Central memory CD4-positive, alpha-beta T cell (primary cell): Measurements from ENCODE around the gene PANK4.
"Not testable (repeated sequence)": the region's sequence is repeated elsewhere in the genome, so short reads cannot be mapped to it uniquely, and the experiment has no call there.

Experiments
- DNase-seq: peaks from one replicate; pipeline ENCODE4 v3.0.0; 2022

The PANK4 gene

DNA sequence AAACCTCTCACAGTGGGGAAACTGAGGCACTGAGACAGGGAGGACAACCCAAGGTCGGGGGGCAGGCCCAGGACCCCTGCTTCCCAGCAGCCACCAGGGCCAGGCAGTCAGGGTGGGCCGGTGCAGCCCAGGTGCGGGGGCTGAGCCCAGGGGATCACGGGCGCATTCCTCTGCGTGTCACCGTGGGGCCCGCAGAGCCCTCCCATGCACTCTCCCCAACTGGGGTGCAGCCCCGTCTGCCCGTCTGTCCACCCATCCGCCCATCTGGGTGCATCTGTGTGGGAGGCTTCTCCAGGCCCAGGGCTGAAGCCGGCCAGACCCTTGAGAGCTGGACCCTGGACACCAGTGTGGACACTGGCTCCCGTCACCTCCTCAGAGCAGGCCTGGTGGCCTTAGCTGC lies 53.2 kb downstream of the PANK4 start:
- DNase-seq, result no peak

DNA sequence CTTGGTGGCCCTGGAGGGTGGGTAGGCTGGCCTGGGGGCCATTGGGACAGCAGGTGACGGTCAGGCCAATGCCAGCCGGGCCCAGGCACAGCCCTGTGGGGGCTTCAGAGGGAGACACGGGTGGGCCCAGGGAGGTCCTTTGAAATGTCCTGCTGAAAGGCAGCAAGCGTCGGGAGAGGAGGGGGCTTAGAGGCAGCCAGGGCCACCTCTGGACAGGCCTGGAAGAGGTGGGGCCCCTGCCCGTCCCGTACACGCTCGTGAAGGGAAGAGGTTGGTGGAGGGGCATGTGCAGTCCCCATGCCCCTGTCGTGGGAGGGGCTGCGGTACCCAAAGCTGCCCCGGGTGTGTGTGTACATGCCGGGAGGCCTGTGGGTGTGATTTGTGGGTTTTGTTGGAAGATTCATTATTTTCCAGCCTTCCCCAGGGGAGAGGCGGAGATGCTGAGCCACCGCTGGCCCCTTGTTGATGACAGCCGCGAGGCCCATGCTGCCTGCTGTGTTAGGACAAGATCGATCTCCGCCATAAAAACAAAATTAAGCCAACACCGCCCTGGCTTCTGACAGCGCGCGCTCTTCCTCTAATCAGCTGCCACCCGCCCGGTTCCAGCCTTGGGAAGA lies 53.7 kb downstream of the PANK4 start:
- DNase-seq, result no peak

DNA sequence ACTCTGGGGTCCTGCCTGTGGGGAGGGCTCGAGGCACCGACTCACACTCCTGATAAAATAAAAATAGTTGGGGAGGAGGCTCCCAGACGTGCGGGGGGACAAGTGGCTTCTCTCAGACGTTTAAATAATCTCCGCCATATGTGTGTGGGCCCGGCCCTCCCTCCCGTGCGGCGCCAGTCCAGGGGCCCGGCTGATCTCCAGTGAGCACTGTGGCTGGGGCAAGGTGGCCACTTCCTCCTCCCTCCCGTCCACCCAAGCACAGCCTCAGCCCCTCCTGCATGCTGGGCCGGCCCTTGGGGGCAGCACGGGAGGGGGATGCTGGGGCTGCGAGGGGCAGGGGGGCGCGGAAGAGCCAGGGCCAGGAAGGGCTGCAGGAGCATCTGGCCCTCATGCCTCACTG lies 54.3 kb downstream of the PANK4 start:
- no peak for DNase-seq

DNA sequence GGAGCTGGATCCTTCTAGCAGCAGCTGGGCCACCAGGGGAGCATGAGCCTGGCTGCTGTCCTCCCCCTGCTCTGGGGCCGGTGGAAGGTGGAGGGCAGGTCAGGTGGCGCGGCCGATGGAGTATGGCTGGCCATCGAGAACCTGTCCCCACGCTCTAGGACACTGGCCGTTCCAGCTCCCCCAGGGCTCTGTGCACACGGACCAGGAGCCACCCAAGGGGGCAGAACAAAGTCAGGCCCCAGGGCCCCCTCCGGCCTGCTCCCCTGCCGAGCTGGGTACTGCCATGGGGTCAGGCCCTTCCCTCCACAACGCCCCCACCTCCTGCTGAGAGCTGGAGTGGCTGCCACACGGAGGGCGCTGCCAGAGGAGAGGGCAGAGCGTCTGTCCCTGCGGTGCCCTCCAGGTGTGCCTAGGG lies 54.8 kb downstream of the PANK4 start:
- no peak for DNase-seq

DNA sequence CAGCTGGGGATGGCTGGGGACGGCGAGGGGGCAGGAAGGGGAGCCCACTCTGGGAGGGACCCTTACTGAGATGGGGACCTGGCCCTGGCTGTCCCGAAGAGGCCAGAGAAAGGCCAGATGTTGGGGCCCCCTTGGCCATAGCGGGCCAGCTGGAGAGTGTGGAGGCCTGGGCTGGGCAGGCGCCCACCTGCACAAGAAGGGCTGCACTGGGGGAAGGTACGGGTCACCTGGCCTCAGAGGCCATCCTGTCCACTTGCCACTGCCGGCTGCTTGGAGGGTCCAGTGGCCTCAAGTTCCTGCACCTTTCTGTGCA lies 55.3 kb downstream of the PANK4 start:
- no peak for DNase-seq

DNA sequence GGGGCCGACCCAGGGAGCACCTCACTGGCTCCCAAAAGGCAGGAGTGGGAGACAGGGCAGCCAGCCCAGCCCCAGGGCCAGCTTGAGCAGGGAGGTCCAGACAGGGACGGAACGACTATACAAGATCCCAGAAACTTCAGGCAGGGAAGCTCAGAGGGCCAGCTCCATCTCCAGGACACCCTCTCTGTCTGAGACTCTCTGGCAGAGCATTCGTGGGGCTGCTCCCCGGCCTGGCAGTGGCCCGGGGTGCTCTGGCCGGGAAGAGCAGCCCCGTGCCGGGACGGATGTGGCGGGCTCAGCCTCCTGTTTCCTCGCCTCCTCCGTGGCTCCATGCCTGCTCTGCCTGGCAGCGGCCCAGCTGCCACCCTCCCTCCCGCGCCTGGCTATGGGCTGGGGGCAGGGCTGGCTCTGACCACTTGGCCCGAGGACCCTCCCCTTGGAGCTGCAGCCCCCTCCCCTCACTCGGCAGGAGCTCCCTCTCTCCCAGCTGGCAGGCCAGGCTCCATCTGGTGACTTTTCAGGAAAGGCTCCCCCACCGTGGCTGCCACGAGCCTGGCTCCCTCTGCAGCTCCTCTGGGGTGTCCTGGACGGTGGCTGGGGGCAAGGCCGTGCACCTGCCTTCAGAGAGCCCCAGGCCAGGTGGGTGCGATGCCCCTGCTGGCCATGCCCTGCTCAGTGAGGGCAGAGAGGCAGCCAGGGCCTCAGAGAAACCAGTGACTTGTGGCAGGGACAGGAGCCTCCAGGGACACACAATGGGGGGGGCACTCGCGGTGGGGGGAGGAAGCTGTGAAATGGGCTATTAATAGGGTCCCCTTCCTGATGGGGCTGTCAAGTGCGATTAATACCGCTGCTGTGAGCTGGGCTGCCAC lies 55.9 kb downstream of the PANK4 start:
- DNase-seq, result no peak

DNA sequence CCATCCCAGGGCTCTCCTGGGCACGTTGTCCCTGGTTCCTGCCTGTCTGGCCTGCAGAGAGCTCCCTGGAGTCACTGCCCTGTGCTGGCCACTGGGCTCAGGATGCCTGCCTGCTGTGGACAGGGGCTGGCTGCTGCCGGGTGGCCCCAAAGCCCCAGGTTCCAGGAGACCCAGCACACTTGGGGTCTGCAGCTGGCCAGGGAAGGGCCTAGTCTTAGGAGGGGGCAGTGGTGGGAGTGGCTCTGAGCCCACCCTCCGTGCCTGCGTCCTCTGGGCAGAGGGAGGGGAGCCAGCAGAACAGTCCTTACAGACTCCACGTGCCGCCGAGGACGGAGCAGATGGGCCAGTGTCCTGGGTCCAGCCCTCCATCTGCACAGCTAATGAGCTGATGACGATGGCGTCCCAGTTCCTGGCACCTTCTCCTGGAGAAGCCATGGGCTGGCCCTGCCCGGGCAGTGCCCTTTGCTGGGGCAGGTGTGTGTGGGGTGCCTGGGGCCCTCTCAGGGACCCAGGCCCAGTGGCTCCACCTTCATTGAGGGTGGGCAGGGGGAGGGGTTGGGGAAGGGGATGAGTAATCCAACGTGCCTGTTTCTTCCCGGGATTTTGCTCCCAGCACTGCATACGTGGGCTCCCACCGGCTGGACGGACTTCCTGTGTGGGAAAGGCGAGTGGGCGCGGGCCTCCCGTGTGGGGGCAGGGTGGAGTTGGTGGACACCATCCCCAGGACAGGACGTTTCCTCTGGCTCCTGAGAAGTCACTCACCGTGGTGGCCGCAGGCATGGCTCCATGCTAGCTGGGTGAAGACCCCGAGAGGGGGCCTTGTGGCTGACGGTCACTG lies 57.1 kb downstream of the PANK4 start:
- DNase-seq, result no peak

DNA sequence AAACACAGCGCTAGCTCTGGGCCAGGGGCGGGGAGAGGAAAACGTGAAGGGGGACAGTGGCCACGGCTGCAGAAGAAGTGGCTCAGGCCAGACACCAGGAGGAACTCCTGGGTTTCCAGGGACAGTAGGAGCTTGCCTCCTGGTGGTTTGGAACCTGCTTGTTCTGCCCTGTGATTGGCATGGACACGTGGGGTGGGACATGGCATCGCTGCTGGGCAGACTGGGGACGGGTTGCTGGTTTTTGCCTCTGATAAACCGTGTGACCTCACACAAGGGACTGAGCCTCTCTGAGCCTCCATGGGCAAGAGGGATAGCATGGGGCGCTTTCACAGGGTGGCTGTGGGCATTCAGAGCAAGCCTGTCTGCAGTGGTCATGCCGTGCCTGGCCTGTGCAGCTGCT lies 57.9 kb downstream of the PANK4 start:
- no peak for DNase-seq

DNA sequence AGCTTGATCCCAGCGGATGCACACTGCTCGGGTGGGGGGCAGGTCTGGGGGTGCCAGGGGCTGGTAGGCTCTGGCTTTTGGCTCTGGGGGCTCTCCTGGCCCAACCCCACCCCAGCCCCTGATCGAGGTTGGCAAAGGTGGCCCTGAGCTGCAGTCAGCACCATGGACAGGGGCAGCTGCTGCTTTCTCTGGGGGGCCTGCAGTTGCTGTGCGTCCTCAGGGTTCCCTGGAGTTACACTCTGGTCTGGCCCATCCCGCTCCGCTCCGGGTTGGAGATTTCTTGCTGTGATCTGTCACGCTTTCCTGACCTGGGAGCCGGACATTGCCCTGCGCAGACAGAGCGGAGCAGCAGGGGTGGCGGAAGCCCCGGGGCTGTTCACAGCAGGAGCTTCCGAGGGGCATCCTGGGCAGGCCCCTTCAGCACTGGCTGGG lies 58.3 kb downstream of the PANK4 start:
- peak; percentile 20 for DNase-seq

DNA sequence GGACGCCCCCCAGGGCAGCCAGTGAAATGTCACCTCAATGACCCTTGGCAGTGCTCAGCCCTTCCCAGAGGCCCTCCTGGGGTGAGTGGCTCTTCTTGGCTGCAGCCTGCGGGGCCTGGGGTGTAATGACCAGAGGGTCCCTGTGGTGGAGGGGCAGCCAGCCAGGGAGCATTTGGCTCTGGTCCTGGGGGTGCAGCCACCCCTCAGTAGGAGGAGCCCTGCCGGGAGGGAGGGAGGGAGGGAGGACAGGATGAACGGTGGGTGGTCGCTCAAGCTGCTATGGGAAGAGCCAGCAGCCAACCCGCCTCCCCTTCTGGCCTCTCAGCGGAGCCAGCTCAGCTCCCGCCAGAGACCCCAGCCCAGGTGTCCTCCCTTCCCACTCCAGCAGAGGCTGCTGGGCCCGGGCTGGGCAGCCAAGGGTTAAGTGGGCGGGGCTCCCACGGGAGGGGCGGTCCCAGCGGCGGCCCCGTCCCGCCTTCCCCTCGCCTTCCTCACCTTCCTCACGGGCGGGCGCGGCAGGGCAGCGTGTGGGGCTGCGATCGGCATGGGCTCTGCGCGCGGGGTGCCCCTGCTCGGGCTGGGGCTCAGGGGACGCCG lies 59.3 kb downstream of the PANK4 start:
- DNase-seq, result no peak

DNA sequence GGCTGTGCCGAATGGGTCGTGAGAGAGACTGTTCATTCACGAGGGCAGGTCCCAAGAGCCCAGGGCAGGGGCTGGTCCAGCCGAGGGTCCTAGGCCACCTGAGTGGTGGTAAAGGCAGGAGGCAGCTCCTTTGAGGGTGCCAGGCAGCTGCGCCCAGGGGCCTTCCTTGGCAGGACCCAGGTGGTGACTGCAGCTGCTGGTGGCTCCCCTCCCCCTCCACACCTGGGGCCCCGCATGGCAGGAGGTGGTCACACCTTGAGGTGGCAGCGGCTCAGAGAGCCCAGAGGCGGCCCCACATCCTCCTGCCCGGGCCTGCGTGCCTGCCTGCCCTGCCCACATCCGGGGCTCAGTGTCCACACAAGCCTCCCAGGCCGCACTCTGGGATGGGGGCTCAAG lies 60.1 kb downstream of the PANK4 start:
- DNase-seq, result no peak

DNA sequence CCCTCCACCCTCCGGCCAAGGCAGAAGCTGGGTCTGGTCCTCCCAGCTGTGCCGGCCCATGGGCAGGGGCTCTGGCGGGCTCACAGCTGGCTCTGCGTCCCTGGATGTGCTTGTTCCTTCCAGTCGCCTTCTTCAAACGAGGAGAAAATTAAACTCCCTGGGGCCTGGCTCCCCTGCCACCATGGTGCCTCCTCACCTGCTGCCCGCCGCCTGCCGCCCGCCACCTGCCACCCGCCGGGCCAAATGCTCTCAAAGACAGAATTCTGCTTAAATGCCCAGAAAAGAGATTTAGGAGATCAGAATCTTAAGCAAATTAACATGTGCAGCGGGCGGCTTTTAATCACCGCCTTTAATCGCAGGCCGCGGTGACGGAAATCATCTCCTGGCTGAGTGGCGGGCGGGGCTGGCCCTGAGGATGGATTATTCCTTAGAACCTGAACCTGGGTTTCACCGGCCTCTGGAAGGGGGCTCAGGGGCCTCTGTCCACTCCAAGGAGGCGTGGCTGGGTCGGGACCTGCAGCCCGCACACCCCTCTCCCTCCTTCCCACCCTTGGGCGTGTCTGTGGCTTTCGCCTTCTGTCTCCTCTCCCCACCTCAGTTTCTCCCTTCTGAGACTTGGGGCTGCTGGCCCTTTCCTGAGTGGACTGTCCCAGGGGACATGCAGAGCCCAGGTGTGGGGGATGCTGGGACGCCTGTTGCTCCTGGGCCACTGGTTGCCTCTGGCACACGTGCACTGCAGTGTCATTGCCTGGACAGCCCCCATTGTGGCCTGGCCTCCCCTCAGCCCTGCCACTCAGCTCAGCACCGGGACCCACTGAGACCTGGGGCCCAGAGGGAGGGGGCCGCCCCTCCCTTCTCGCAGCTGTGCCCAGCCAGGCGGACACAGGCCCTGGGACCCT lies 60.8 kb downstream of the PANK4 start:
- DNase-seq, result no peak

DNA sequence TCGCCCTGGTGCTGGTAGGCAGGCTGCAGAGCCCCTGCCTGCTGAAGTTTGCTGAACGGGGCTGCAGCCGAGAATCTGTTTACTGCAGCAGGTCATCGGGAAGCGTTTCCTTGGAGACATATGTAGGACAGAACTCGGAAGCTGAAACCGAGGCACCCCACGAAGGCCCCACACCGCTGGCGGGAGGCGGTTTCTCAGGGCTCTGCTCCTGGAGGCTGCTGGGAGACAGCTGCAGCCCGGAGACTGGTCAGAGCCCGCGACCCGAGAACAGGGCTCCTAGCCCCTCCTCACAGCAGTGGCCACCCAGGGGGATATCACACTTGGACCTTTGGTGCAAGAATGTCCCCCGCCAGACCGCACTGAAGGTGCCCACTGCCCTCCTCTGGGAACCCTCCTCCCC lies 63.0 kb downstream of the PANK4 start:
- no peak for DNase-seq

DNA sequence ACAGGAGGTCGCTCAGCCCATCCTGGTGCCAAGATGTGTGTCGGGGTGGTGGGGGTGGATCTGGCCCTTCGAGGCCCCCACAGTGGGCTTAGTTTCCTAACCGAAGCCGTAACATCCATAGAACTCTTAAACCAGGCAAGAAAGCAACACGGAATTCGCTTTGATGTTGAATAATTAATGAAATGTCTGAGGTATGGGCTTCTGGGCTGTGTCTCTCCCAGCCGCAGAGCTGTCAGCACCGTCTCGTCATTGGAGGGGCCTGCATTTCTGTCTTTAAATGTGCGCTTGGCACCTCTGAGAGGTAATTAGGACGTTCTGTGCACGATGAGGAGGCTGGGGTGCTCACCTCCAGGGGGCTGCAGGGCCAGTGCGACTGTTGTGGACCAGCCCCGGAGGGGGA lies 63.6 kb downstream of the PANK4 start:
- DNase-seq, result no peak

DNA sequence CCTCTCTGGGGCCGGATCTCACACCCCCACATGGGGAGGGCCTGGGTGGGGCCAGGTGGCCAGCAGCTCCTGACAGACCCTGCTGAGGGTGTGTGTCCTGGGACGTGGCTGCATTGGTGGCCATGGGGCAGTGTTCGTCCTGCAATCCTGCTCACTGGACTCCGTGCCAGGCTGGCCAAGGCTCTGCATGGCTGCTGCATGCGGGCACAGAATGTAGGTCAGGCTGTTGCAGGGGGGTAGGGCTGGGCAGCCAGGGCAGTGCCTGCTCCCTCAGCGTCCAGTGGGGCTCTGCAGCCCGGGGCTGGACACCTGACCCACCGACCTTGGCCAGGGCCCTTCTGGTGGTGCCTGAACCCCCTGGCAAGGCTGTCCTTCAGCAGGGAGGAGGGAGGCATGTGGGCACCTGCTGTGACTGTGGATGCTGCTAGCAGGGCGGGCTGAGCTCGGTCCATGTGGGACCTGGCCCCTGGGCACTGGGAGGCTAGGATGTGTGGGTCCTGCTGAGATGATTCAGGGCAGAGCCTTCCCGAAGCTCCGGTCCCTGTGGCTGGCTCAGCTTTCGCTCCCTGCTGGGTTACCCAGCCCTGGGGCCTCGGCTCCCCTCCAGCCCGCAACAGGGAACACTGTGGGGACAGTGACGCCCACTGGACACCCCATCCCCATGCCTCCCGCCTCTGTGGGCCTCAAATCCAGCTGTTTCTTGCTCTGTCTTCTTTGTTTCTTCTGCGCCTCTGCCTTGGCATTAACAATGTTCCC lies 65.2 kb downstream of the PANK4 start:
- DNase-seq, result no peak

DNA sequence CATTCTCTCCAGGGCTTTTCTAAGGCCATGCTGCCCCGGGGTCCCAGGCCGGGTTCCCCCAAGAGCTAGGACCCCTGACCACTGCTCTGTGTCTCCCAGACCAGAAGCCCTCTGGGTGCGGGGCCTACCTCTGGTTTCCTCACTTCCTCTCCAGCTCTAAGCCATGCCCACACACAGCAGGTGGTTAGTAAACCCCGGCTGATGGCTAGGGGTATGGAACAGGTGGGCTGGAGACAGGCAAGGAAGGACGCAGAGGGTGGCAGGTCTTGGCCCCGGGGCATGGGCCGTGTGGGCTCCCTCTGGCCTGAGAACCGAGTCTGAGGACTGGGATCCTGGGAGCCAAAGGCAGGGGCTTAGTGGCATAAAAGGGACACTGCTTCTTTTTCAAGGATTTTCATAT lies 66.2 kb downstream of the PANK4 start:
- DNase-seq, result no peak

DNA sequence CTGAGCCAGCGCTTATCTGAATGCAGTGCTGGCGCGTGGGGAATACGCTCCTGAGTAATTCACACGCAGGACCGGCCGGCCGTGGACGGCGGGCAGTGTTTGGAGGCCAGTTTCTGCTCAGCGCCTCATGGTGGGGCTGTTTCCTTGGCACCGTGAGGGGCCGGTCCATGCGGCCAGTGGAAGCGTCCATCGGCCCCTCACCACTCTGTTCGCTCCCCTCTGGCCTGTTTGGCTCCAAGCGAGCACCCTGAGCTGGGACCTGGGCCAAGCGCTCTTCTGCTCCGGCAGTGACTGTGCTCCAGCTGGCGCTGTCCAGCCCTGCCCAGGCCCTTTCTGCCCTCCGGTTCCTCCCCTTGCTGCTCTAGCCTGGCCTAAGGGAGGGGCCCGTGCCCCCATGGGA lies 66.6 kb downstream of the PANK4 start:
- no peak for DNase-seq

DNA sequence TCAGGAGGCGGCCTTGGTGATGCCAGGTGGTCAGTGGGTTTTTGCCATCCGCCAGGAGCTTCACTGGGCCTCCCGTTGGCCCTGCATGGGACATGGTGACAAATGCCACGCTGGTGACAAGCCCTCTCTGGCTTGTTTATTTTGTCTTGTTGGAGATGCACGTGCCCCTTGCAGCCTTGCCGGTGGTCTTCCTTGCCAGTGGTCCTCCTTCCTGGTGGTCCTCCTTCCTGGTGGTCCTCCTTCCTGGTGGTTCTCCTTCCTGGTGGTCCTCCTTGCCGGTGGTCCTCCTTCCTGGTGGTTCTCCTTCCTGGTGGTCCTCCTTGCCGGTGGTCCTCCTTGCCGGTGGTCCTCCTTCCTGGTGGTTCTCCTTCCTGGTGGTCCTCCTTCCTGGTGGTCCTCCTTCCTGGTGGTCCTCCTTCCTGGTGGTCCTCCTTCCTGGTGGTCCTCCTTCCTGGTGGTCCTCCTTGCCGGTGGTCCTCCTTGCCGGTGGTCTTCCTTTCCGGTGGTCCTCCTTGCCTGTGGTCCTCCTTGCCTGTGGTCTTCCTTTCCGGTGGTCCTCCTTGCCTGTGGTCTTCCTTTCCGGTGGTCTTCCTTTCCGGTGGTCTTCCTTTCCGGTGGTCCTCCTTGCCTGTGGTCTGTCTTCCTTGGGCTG lies 67.2 kb downstream of the PANK4 start:
- DNase-seq, result not testable (repeated sequence)

DNA sequence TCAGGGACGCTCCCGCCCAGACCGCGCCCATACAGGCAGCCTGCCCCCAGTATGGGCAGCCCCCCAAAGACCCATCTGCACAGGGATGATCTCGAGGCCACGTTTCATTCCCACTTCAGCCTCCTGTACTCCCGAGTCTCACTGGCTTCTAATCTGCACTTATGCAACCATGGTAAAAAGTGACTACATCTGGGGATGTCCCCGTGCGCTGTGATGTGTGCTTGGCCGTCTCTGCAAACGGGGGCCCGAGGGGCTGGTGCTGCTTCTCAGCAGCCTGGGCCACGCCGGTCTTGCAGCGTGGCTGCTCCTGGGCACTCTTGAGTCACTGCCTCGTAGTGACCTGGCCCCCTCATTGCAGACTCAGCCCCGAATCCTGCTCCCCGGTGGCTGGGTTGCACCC lies 67.7 kb downstream of the PANK4 start:
- no peak for DNase-seq
